CD4-positive, alpha-beta T cell treated with Interferon alpha-2 for 1 hour (primary cell): ENCODE results near the gene NFATC4.

Experiments used
- DNase-seq, 2 donors: peaks; one replicate each; pipeline ENCODE4 v3.0.0-alpha.2; 2020 to 2022

The NFATC4 gene

GRCh38 chr14:24411443-24412389, 43.7 kb downstream of the NFATC4 start:
- DNase-seq, result peak; percentile 22 to 50

GRCh38 chr14:24414077-24414476, 46.1 kb downstream of the NFATC4 start:
- DNase-seq, result no peak

- DNase-seq, result no peak
Observed at GRCh38 chr14:24414732-24415420, 46.9 kb downstream of the NFATC4 start.

GRCh38 chr14:24415421-24416253, 47.7 kb downstream of the NFATC4 start:
- no peak for DNase-seq

- DNase-seq, result no peak
Observed at GRCh38 chr14:24416254-24416931, 48.4 kb downstream of the NFATC4 start.

- no peak for DNase-seq
Observed at GRCh38 chr14:24416932-24417619, 49.1 kb downstream of the NFATC4 start.

- no peak for DNase-seq
Observed at GRCh38 chr14:24417832-24418491, 50.0 kb downstream of the NFATC4 start.

GRCh38 chr14:24418492-24418873, 50.5 kb downstream of the NFATC4 start:
- DNase-seq, result no peak

GRCh38 chr14:24422261-24422660, 54.3 kb downstream of the NFATC4 start:
- no peak for DNase-seq

- DNase-seq, result no peak
Observed at GRCh38 chr14:24422694-24423601, 55.0 kb downstream of the NFATC4 start.

- peak in 1 of 2 donors; percentile 62 for DNase-seq
Observed at GRCh38 chr14:24425704-24426103, 57.7 kb downstream of the NFATC4 start.

- no peak for DNase-seq
Observed at GRCh38 chr14:24426150-24426911, 58.3 kb downstream of the NFATC4 start.

- peak in 1 of 2 donors; percentile 36 for DNase-seq
Observed at GRCh38 chr14:24426912-24427536, 59.0 kb downstream of the NFATC4 start.

GRCh38 chr14:24427537-24428508, 59.8 kb downstream of the NFATC4 start:
- no peak for DNase-seq

GRCh38 chr14:24428628-24429394, 60.8 kb downstream of the NFATC4 start:
- no peak for DNase-seq
